ENCODE data around the gene CSNK1G3. TPM values are rescaled to one million over a fixed set of nuclear protein-coding genes. Genes with fewer than 3 reads are reported as not detected.

Gene CSNK1G3
- total RNA-seq, 1 experiment from 2014 or later = 51.1 TPM

- Histone ChIP-seq H3K9me3 (ENCODE audit: control insufficient read depth in 1 of 2, insufficient read depth in 1 of 2, low read depth in 1 of 2, low read length in 2 of 2) (no peaks in the 10 kb centered on the region), H2AFZ (ENCODE audit: low read depth, low read length, poor library complexity, severe bottlenecking) (no peak overlapping the region), H3K4me3 (replicated peaks in 1 of 2; ENCODE audit: low read depth in 1 of 2, low read length in 2 of 2) (no peak overlapping the region), H3K27ac (ENCODE audit: low read depth, low read length) (no peak overlapping the region), H3K27me3 (ENCODE audit: insufficient read depth, low read length) (no peaks in the 10 kb centered on the region), H3K79me2 (ENCODE audit: insufficient read depth, low read length) (peaks cover 72% of the 10 kb centered on the region), H3K9ac (ENCODE audit: low read length) (no peak overlapping the region), H3K4me1 (ENCODE audit: control insufficient read depth in 1 of 2, insufficient read depth in 2 of 2, low read length in 2 of 2) (no peaks in the 10 kb centered on the region), H3K36me3 (ENCODE audit: control insufficient read depth in 1 of 2, insufficient read depth in 2 of 2, low read length in 2 of 2) (no peaks in the 10 kb centered on the region), H3K4me2 (ENCODE audit: low read length) (no peak overlapping the region), H3K9me2 (ENCODE audit: insufficient read depth) (no peaks in the 10 kb centered on the region), H4K20me1 (ENCODE audit: insufficient read depth) (peaks cover 10% of the 10 kb centered on the region; the same call in 1 of the 2 replicates)
- ChIA-PET CTCF (no interaction called here), POLR2A (no interaction called here), RAD21 (ENCODE audit: low non-redundant PET in 1 of 2, low total read pairs in 2 of 2, uncharacterized antibody in 2 of 2, unreplicated experiment in 2 of 2) (no interaction called here)
- intact Hi-C loops (cut with micrococcal nuclease) = no loop called here
- TF ChIP-seq CEBPB (IDR thresholded peaks at IDR 0.05; ENCODE audit: low read depth) (no peak), TCF7L2 (IDR thresholded peaks at IDR 0.05; ENCODE audit: borderline replicate concordance, extremely low read depth, insufficient read depth, insufficient read length) (no peak), EGR1 (IDR thresholded peaks at IDR 0.05; ENCODE audit: low read depth) (no peak), REST (IDR thresholded peaks at IDR 0.05; ENCODE audit: low read depth) (no peak), SIN3A (IDR thresholded peaks at IDR 0.05; ENCODE audit: low read depth) (no peak)
- ATAC-seq (no peak), DNase-seq (ENCODE audit: low read depth, low spot score) (no peak)
- BruUV-seq (replicated peaks) = no TSS peak
These were observed 34.7 kb downstream of the CSNK1G3 start for GRCh38 chr5:123546657-123547056.

GRCh38 chr5:123549256-123549904 lies 37.4 kb downstream of the CSNK1G3 start:
- ATAC-seq (no peak), DNase-seq (ENCODE audit: low read depth, low spot score) (no peak)
- Histone ChIP-seq H3K4me3 (replicated peaks in 1 of 2; ENCODE audit: low read depth in 1 of 2, low read length in 2 of 2) (no peak overlapping the region), H3K27me3 (ENCODE audit: insufficient read depth, low read length) (no peaks in the 10 kb centered on the region), H3K9me3 (ENCODE audit: control insufficient read depth in 1 of 2, insufficient read depth in 1 of 2, low read depth in 1 of 2, low read length in 2 of 2) (no peaks in the 10 kb centered on the region), H3K4me1 (ENCODE audit: control insufficient read depth in 1 of 2, insufficient read depth in 2 of 2, low read length in 2 of 2) (no peaks in the 10 kb centered on the region), H2AFZ (ENCODE audit: low read depth, low read length, poor library complexity, severe bottlenecking) (no peak overlapping the region), H3K79me2 (ENCODE audit: insufficient read depth, low read length) (peaks cover 45% of the 10 kb centered on the region), H3K27ac (ENCODE audit: low read depth, low read length) (no peak overlapping the region), H3K9ac (ENCODE audit: low read length) (no peak overlapping the region), H3K36me3 (ENCODE audit: control insufficient read depth in 1 of 2, insufficient read depth in 2 of 2, low read length in 2 of 2) (no peaks in the 10 kb centered on the region), H3K9me2 (ENCODE audit: insufficient read depth) (no peaks in the 10 kb centered on the region), H3K4me2 (ENCODE audit: low read length) (no peak overlapping the region), H4K20me1 (ENCODE audit: insufficient read depth) (peaks cover 10% of the 10 kb centered on the region; the same call in 1 of the 2 replicates)
- intact Hi-C loops (cut with micrococcal nuclease) = no loop called here
- ChIA-PET POLR2A (no interaction called here), CTCF (no interaction called here), RAD21 (ENCODE audit: low non-redundant PET in 1 of 2, low total read pairs in 2 of 2, uncharacterized antibody in 2 of 2, unreplicated experiment in 2 of 2) (no interaction called here)
- no TSS peak for BruUV-seq (replicated peaks)
- TF ChIP-seq EGR1 (IDR thresholded peaks at IDR 0.05; ENCODE audit: low read depth) (no peak), JUND (IDR thresholded peaks at IDR 0.05) (no peak), SRF (IDR thresholded peaks at IDR 0.05; ENCODE audit: low read depth) (no peak), ZBTB33 (IDR thresholded peaks at IDR 0.05; ENCODE audit: extremely low read depth, insufficient replicate concordance, low read length) (no peak), FOSL1 (IDR thresholded peaks at IDR 0.05; ENCODE audit: low read depth) (no peak), SP1 (IDR thresholded peaks at IDR 0.05; ENCODE audit: low read depth) (no peak), MAX (IDR thresholded peaks at IDR 0.05) (no peak), CBX3 (IDR thresholded peaks at IDR 0.05; ENCODE audit: low read depth) (no peak), RAD21 (IDR thresholded peaks at IDR 0.05; ENCODE audit: low read depth) (no peak), POLR2AphosphoS5 (IDR thresholded peaks at IDR 0.05; ENCODE audit: low read depth, low read length) (no peak), SIN3A (IDR thresholded peaks at IDR 0.05; ENCODE audit: low read depth) (no peak), CEBPB (IDR thresholded peaks at IDR 0.05; ENCODE audit: low read depth) (no peak), ATF3 (IDR thresholded peaks at IDR 0.05) (no peak), ELF1 (IDR thresholded peaks at IDR 0.05; ENCODE audit: borderline replicate concordance, low read depth) (no peak)

Data from HCT116 (cell line).